ENCODE measurements around the gene ZNF275.

DNA sequence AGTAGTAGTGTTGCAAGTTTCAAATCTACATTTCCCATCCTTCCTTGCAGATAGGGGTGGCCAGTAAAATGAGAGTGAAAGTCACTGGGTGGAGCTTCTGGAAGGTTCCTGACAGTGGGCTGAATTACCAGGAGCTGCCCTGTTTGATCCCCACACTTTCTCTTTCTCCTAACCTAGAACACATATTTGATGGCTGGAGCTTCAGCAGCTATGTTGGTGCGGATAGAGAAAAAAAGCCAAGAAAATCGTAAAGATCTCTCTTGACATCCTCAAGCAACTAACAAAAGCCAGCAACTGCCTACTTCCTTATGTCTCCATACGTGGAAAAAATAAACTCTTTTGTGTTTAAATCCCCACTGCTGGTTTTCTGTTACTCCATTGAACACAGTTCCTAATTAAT lies 32.2 kb downstream of the ZNF275 start:
- TF ChIP-seq, protein P1, sequence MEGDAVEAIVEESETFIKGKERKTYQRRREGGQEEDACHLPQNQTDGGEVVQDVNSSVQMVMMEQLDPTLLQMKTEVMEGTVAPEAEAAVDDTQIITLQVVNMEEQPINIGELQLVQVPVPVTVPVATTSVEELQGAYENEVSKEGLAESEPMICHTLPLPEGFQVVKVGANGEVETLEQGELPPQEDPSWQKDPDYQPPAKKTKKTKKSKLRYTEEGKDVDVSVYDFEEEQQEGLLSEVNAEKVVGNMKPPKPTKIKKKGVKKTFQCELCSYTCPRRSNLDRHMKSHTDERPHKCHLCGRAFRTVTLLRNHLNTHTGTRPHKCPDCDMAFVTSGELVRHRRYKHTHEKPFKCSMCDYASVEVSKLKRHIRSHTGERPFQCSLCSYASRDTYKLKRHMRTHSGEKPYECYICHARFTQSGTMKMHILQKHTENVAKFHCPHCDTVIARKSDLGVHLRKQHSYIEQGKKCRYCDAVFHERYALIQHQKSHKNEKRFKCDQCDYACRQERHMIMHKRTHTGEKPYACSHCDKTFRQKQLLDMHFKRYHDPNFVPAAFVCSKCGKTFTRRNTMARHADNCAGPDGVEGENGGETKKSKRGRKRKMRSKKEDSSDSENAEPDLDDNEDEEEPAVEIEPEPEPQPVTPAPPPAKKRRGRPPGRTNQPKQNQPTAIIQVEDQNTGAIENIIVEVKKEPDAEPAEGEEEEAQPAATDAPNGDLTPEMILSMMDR (IDR thresholded peaks at IDR 0.05 in 2 of 3, conservative IDR thresholded peaks at IDR 0.05 in 1 of 3; ENCODE audit: borderline replicate concordance in 1 of 3, insufficient read depth in 1 of 3, low read depth in 2 of 3, low read length in 2 of 3) = no peak
- TF ChIP-seq EZH2 (IDR thresholded peaks at IDR 0.05) = no peak
- no peak for TF ChIP-seq POLR2AphosphoS5 (IDR thresholded peaks at IDR 0.05; ENCODE audit: low read depth, low read length)
- no peak for TF ChIP-seq POLR2A (IDR thresholded peaks at IDR 0.05; ENCODE audit: borderline replicate concordance, extremely low read depth, insufficient read depth, insufficient read length)
- TF ChIP-seq YY1 (IDR thresholded peaks at IDR 0.05; ENCODE audit: extremely low read depth, insufficient replicate concordance, low read depth, low read length) = no peak
- no peak for TF ChIP-seq FOSL1 (IDR thresholded peaks at IDR 0.05; ENCODE audit: low read depth)
- TF ChIP-seq, protein P2, sequence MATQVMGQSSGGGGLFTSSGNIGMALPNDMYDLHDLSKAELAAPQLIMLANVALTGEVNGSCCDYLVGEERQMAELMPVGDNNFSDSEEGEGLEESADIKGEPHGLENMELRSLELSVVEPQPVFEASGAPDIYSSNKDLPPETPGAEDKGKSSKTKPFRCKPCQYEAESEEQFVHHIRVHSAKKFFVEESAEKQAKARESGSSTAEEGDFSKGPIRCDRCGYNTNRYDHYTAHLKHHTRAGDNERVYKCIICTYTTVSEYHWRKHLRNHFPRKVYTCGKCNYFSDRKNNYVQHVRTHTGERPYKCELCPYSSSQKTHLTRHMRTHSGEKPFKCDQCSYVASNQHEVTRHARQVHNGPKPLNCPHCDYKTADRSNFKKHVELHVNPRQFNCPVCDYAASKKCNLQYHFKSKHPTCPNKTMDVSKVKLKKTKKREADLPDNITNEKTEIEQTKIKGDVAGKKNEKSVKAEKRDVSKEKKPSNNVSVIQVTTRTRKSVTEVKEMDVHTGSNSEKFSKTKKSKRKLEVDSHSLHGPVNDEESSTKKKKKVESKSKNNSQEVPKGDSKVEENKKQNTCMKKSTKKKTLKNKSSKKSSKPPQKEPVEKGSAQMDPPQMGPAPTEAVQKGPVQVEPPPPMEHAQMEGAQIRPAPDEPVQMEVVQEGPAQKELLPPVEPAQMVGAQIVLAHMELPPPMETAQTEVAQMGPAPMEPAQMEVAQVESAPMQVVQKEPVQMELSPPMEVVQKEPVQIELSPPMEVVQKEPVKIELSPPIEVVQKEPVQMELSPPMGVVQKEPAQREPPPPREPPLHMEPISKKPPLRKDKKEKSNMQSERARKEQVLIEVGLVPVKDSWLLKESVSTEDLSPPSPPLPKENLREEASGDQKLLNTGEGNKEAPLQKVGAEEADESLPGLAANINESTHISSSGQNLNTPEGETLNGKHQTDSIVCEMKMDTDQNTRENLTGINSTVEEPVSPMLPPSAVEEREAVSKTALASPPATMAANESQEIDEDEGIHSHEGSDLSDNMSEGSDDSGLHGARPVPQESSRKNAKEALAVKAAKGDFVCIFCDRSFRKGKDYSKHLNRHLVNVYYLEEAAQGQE (IDR thresholded peaks at IDR 0.05; ENCODE audit: low read depth) = no peak
- no peak for TF ChIP-seq CBX3 (IDR thresholded peaks at IDR 0.05; ENCODE audit: low read depth)
- TF ChIP-seq, protein P3, sequence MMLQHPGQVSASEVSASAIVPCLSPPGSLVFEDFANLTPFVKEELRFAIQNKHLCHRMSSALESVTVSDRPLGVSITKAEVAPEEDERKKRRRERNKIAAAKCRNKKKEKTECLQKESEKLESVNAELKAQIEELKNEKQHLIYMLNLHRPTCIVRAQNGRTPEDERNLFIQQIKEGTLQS (IDR thresholded peaks at IDR 0.05) = no peak

Measured in HCT116 (cell line).